Progenitor cell of endocrine pancreas (in vitro differentiated cells): ENCODE results near the gene TAS2R1. TPM values are rescaled to one million over a fixed set of nuclear protein-coding genes. Genes with fewer than 3 reads are reported as not detected.

Experiments
- DNase-seq: peaks from one replicate; pipeline ENCODE4 v3.0.0; 2021; ENCODE audit warnings: low spot score; ENCODE audit not compliant: unreplicated experiment
- H3K27ac Mint-ChIP-seq: 2 replicates; pipeline ENCODE4 v1.8.0; 2021; ENCODE audit warnings: mild to moderate bottlenecking, moderate library complexity, mixed read lengths
- H3K27me3 Mint-ChIP-seq: 2 replicates; pipeline ENCODE4 v1.8.0; 2021; ENCODE audit warnings: mixed read lengths
- H3K36me3 Mint-ChIP-seq: 2 replicates; pipeline ENCODE4 v1.8.0; 2022; ENCODE audit warnings: mixed read lengths; ENCODE audit not compliant: insufficient read depth
- H3K4me1 Mint-ChIP-seq: 2 replicates; pipeline ENCODE4 v1.8.0; 2021; ENCODE audit warnings: low read depth, mixed read lengths
- H3K4me3 Mint-ChIP-seq: 2 replicates; pipeline ENCODE4 v1.8.0; 2021; ENCODE audit warnings: low read depth, mild to moderate bottlenecking, moderate library complexity, mixed read lengths
- H3K9me3 Mint-ChIP-seq: 2 replicates; pipeline ENCODE4 v1.8.0; 2021; ENCODE audit warnings: low read depth, mixed read lengths
- total RNA-seq: library from RNA; stranded (reverse); gene quantifications from 2 replicates; pipeline ENCODE4 v1.2.1, GENCODE V29; 2021
- TF ChIP-seq, protein P1 (sequence below): fragments of 200-600 bp; sonication (generic); IDR thresholded peaks from one replicate; pipeline ENCODE4 v1.5.0; 2021; ENCODE audit warnings: antibody characterized with exemption, mild to moderate bottlenecking; ENCODE audit not compliant: unreplicated experiment

TAS2R1 gene
- total RNA-seq, 1 donor from 2014 or later: 0.22 TPM

DNA sequence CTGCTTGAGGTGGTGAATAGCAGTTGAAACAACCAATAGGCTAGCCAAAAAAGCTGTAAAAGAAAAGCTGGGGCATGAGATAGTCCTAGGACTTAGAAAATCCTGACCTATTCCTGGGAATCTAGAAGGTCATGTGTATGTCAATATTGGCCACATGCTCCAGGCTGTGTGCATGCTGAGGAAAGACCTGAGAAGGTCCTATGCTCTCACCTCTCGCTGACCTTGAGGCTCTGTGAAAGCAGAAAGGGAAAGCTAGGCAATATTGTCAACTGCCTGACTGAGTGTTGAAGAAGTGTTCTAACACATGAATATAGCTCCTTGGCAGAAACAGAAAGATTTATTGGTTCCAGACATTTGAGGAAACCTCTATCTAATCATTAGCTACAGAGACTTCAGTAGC lies 19.8 kb downstream of the TAS2R1 start:
- Mint-ChIP-seq H3K4me1 (no peaks in the 10 kb centered on the region), H3K9me3 (peaks cover 11% of the 10 kb centered on the region), H3K4me3 (no peak overlapping the region), H3K36me3 (no peaks in the 10 kb centered on the region), H3K27ac (no peak overlapping the region), H3K27me3 (no peaks in the 10 kb centered on the region)
- DNase-seq: no peak
- TF ChIP-seq, protein P1, sequence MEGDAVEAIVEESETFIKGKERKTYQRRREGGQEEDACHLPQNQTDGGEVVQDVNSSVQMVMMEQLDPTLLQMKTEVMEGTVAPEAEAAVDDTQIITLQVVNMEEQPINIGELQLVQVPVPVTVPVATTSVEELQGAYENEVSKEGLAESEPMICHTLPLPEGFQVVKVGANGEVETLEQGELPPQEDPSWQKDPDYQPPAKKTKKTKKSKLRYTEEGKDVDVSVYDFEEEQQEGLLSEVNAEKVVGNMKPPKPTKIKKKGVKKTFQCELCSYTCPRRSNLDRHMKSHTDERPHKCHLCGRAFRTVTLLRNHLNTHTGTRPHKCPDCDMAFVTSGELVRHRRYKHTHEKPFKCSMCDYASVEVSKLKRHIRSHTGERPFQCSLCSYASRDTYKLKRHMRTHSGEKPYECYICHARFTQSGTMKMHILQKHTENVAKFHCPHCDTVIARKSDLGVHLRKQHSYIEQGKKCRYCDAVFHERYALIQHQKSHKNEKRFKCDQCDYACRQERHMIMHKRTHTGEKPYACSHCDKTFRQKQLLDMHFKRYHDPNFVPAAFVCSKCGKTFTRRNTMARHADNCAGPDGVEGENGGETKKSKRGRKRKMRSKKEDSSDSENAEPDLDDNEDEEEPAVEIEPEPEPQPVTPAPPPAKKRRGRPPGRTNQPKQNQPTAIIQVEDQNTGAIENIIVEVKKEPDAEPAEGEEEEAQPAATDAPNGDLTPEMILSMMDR: no peak

DNA sequence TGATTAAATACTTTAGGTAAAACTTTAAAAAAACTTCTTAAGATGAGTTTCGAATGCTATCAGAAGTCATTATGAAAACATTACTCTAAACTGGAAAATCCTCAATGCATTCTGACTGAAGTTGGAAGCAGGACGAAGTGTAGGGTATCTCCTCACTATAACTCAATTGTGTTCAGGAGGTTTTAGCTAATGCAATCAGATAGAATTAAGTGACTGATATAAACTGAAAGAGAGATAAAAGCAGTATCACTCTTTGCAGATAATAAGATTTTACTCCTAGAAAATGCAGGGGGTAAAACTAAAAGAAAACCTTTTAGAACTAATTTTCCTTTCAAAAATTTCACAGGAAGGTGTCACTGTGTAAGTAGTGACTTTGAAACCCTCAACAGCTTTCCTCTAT lies 22.1 kb downstream of the TAS2R1 start:
- H3K27ac Mint-ChIP-seq: no peak overlapping the region

DNA sequence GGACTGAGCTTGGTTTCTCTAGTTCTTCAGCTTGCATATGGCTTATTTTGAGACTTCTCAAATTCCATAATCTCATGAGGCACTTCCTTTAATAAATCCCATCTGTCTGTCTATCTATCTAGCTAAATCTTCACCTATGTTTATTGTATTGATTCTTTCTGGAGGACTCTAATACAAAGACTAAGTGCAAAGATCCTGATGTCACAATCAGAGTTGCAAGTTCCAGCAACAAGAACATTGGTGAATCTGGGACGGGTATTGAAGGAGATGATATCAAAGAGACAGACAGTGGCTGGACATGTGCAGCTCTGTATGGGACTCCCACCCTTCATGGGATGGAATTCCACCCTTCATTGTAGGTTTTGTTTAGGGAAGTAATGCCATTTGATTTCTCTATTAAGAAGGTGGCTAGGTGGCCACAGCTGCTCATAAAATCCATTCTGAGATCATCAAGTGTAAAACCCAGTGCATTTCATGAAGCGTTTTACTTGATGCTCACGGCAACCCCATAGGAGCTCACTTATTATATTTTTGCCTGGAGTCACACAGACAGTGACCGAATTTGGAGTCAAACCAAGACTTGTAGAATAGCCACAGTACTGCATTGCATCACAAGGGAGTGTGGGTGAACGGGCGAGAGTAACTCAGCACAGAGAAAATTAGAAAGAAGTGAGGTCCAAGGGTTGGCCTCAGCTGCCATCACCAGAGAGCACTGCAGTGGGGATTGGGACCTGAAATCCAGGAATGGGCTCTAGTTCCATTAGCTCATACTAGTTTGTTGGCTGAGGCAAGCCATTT lies 24.9 kb downstream of the TAS2R1 start:
- TF ChIP-seq, protein P1: no peak
- Mint-ChIP-seq H3K36me3 (no peaks in the 10 kb centered on the region), H3K4me1 (no peaks in the 10 kb centered on the region), H3K27me3 (peaks cover 8% of the 10 kb centered on the region), H3K27ac (no peak overlapping the region), H3K4me3 (no peak overlapping the region), H3K9me3 (no peaks in the 10 kb centered on the region)
- no peak for DNase-seq

More for the DNA sequence above, 22.1 kb downstream of the TAS2R1 start:
- DNase-seq: no peak
- H3K36me3 Mint-ChIP-seq: no peaks in the 10 kb centered on the region
- no peak overlapping the region for H3K4me3 Mint-ChIP-seq
- no peaks in the 10 kb centered on the region for H3K4me1 Mint-ChIP-seq
- peaks cover 4% of the 10 kb centered on the region for H3K27me3 Mint-ChIP-seq
- peaks cover 11% of the 10 kb centered on the region for H3K9me3 Mint-ChIP-seq
- TF ChIP-seq, protein P1: no peak

DNA sequence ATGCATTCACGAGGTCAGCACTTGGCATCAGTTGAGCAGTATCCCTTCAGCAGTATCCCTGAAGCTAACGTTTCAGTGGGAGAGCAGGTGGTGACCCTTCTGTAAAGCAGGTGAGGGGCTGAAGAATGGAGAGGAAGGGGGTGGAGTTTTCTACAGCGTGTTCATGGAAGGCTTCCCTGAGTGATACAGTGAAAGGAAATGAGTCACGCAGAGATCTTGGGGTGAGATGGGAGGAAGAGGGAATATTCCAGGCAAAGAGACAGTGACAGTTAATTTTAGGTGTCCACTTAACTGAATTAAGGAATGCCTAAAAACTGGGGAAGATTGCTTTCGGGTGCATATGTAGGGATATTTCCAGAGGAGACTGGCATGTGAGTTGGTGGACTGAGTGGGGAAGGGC lies 25.7 kb downstream of the TAS2R1 start:
- Mint-ChIP-seq H3K9me3 (no peaks in the 10 kb centered on the region), H3K4me1 (no peaks in the 10 kb centered on the region), H3K27ac (no peak overlapping the region), H3K27me3 (peaks cover 8% of the 10 kb centered on the region), H3K36me3 (no peaks in the 10 kb centered on the region), H3K4me3 (no peak overlapping the region)
- TF ChIP-seq, protein P1: no peak
- DNase-seq: no peak

DNA sequence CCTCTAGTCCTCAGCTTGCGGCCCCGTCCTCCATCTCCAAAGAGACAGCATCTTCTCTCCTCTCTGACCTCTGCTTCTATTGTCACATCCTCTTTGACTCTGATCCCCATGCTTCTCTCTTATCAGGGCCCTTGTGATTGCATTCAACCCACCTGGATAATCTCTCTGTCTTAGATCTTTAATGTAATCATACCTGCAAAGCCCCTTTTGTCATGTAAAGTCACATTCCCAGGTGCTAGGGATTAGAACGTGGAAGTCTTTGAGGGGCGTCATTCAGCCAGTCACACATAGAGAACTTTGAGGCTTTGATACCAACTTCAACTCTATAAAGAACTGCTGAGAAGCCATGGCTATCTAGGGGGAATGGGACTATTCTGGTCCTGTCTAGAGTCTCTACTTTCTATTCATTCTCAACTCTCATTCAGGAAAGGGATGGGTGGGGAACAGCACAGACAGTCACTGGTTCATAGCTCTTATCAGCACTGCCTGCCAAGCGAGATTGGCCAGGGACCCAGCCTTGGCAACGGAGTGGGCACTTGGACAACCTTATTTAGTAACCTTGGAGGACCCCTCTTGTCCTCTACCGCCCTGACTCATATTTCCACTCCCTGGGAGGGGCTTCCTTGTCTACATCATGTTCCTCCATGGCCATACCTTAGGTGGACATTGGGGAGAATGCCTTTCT lies 29.0 kb downstream of the TAS2R1 start:
- peaks cover 28% of the 10 kb centered on the region for H3K27me3 Mint-ChIP-seq
- H3K27ac Mint-ChIP-seq: no peak overlapping the region
- H3K4me1 Mint-ChIP-seq: peaks cover 1% of the 10 kb centered on the region
- H3K4me3 Mint-ChIP-seq: no peak overlapping the region
- no peaks in the 10 kb centered on the region for H3K9me3 Mint-ChIP-seq
- TF ChIP-seq, protein P1: no peak
- no peaks in the 10 kb centered on the region for H3K36me3 Mint-ChIP-seq
- no peak for DNase-seq
